ENCODE measurements around the gene SLAMF1.

DNA sequence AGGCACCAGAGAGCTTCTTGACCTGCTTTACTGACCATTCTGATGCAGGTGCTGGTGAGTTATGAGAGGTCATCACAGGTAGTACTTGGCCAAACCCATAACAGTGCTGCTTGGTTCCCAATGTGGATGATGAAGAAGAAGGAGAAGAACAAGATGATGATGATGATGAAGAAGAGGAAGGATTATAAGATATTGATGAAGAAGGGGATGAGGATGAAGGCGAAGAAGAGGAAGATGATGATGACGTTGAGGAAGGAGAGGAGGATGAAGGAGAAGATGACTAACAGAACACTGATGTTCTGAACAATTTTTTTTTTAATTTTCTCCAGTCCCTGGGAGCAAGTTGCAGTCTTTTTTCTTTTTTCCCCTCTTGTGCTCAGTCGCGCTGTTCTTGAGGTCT, 23.9 kb upstream of the SLAMF1 start:
- TF ChIP-seq, protein P1, sequence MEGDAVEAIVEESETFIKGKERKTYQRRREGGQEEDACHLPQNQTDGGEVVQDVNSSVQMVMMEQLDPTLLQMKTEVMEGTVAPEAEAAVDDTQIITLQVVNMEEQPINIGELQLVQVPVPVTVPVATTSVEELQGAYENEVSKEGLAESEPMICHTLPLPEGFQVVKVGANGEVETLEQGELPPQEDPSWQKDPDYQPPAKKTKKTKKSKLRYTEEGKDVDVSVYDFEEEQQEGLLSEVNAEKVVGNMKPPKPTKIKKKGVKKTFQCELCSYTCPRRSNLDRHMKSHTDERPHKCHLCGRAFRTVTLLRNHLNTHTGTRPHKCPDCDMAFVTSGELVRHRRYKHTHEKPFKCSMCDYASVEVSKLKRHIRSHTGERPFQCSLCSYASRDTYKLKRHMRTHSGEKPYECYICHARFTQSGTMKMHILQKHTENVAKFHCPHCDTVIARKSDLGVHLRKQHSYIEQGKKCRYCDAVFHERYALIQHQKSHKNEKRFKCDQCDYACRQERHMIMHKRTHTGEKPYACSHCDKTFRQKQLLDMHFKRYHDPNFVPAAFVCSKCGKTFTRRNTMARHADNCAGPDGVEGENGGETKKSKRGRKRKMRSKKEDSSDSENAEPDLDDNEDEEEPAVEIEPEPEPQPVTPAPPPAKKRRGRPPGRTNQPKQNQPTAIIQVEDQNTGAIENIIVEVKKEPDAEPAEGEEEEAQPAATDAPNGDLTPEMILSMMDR (IDR thresholded peaks at IDR 0.05; ENCODE audit: insufficient read depth, low read length) = no peak
- TF ChIP-seq POLR2AphosphoS5 (IDR thresholded peaks at IDR 0.05; ENCODE audit: low read depth) (no peak), GABPA (IDR thresholded peaks at IDR 0.05; ENCODE audit: low read depth) (no peak)
